HepG2 (cell line): ENCODE measurements around the gene CRISPLD2. TPM values are rescaled to one million over a fixed set of nuclear protein-coding genes. Genes with fewer than 3 reads are reported as not detected.

Experiments used
- ATAC-seq: fragments of 200-7000 bp; cut with Tn5 transposase; 3 replicates; pipeline ENCODE4 v1.9.1; 2020; ENCODE audit warnings: mild to moderate bottlenecking, moderate library complexity
- BruUV-seq: library from RNA; stranded (reverse); fragments of 400-500 nt; replicated peaks from 2 replicates; lab custom pipeline; 2021; lab: Mats Ljungman, UMichigan
- CTCF ChIA-PET: fragments of 300-600 bp; formaldehyde crosslinking; extraction: SDS; loops from one replicate; lab custom pipeline; 2021; ENCODE audit warnings: low total read pairs, inconsistent platforms, low intra/inter-chr PET ratio; lab: Yijun Ruan, JAX
- POLR2A ChIA-PET: fragments of 350-600 bp; sonication (Branson Sonifier 250); formaldehyde crosslinking; loops from one replicate; lab custom pipeline; 2020; ENCODE audit warnings: antibody characterized with exemption, inconsistent platforms; lab: Yijun Ruan, JAX
- DNase-seq: peaks from one replicate; pipeline ENCODE4 v3.0.0-alpha.2; 2015; ENCODE audit warnings: low spot score
- FAIRE-seq: peaks from 3 replicates; lab custom pipeline; 2011; peaks lifted over from hg19 to GRCh38; lab: Jason Lieb, UNC
- H2AFZ ChIP-seq: one replicate; pipeline ENCODE4 v1.6.1; 2011; ENCODE audit warnings: low read length, inconsistent platforms
- H3K27ac ChIP-seq: fragments of 300-600 bp; 3 replicates; pipeline ENCODE4 v1.8.0; 2011; ENCODE audit warnings: mixed run types, mild to moderate bottlenecking, mixed read lengths, low read length, inconsistent platforms; ENCODE audit not compliant: insufficient read depth; ENCODE audit errors: extremely low read length
- H3K27me3 ChIP-seq, 2 experiments: fragments of 200-600 bp in 1 of 2; 2 replicates in 1 of 2; 3 replicates in 1 of 2; pipeline versions ENCODE4 v1.6.0 to v1.8.0; 2011; ENCODE audit warnings: low read length in 2 of 2, mild to moderate bottlenecking in 2 of 2, moderate library complexity in 2 of 2, inconsistent platforms in 1 of 2; ENCODE audit not compliant: insufficient read depth in 2 of 2, control insufficient read depth in 1 of 2
- H3K36me3 ChIP-seq, 2 experiments: fragments of 200-600 bp in 1 of 2; replicated peaks in 1 of 2; 2 replicates in 1 of 2; 3 replicates in 1 of 2; pipeline versions ENCODE4 v1.5.1 to v1.8.0; 2011; ENCODE audit warnings: low read length in 2 of 2, inconsistent platforms in 1 of 2; ENCODE audit not compliant: insufficient read depth in 2 of 2, control insufficient read depth in 1 of 2
- H3K4me1 ChIP-seq: 2 replicates; pipeline ENCODE4 v1.5.1; 2012; ENCODE audit warnings: low read length, inconsistent platforms; ENCODE audit not compliant: insufficient read depth
- H3K4me2 ChIP-seq: 2 replicates; pipeline ENCODE4 v1.6.0; 2011; ENCODE audit warnings: low read depth, low read length, inconsistent platforms
- H3K4me3 ChIP-seq, 3 experiments: fragments of 200-600 bp in 1 of 3; sonication (generic), shearing (Covaris generic) in 1 of 3; replicated peaks in 1 of 3; 2 replicates each; pipeline ENCODE4 v1.5.1; 2011 to 2016; ENCODE audit warnings: low read length in 3 of 3, inconsistent platforms in 2 of 3, low read depth in 2 of 3, mild to moderate bottlenecking in 2 of 3, control low read depth in 1 of 3, mixed read lengths in 1 of 3; ENCODE audit not compliant: insufficient read depth in 1 of 3
- H3K79me2 ChIP-seq: one replicate; pipeline ENCODE4 v1.6.1; 2011; ENCODE audit warnings: low read length, inconsistent platforms; ENCODE audit not compliant: insufficient read depth
- H3K9ac ChIP-seq: 2 replicates; pipeline ENCODE4 v1.6.0; 2011; ENCODE audit warnings: mild to moderate bottlenecking, low read depth, low read length, inconsistent platforms; ENCODE audit not compliant: insufficient read depth
- H3K9me3 ChIP-seq: 2 replicates; pipeline ENCODE4 v1.5.1; 2012; ENCODE audit warnings: mild to moderate bottlenecking, low read length
- H4K20me1 ChIP-seq: 2 replicates; pipeline ENCODE4 v1.6.0; 2011; ENCODE audit warnings: inconsistent platforms, mild to moderate bottlenecking, low read length, moderate library complexity; ENCODE audit not compliant: insufficient read depth
- CSRNP1 ChIP-seq: sonication (generic); formaldehyde crosslinking; IDR thresholded peaks from 2 replicates; pipeline ENCODE4 v1.8.1; 2023; ENCODE audit warnings: mild to moderate bottlenecking, missing genetic modification reagents
- GTF2F1 ChIP-seq: fragments of 150-350 bp; IDR thresholded peaks from 2 replicates; pipeline ENCODE4 v1.6.1; 2014; ENCODE audit warnings: low read length
- LCORL ChIP-seq, 2 experiments: fragments of 450-650 bp in 1 of 2; sonication (generic) in 1 of 2; formaldehyde crosslinking in 1 of 2; IDR thresholded peaks; 2 replicates each; pipeline versions ENCODE4 v1.5.0 to v1.6.1; 2017 to 2020; ENCODE audit warnings: antibody characterized with exemption in 1 of 2, missing genetic modification reagents in 1 of 2
- RBAK ChIP-seq: sonication (generic); formaldehyde crosslinking; IDR thresholded peaks from 2 replicates; pipeline ENCODE4 v1.5.1; 2020; ENCODE audit warnings: mild to moderate bottlenecking, missing genetic modification reagents
- SP2 ChIP-seq: sonication (generic); formaldehyde crosslinking; IDR thresholded peaks from 2 replicates; pipeline ENCODE4 v1.5.1; 2020; ENCODE audit warnings: mild to moderate bottlenecking, missing genetic modification reagents
- SRF ChIP-seq: IDR thresholded peaks from 2 replicates; pipeline ENCODE4 v1.6.1; 2011; ENCODE audit warnings: mild to moderate bottlenecking, low read depth, low read length, moderate library complexity
- SRSF1 ChIP-seq: fragments of 200-400 bp; formaldehyde crosslinking; optimal IDR thresholded peaks from 2 replicates; pipeline ENCODE3; 2017; ENCODE audit warnings: mild to moderate bottlenecking, low read depth, low read length, moderate library complexity
- XRCC5 ChIP-seq: fragments of 200-400 bp; formaldehyde crosslinking; optimal IDR thresholded peaks from 2 replicates; pipeline ENCODE3; 2017; ENCODE audit warnings: mild to moderate bottlenecking, low read length
- ZNF563 ChIP-seq: sonication (generic); formaldehyde crosslinking; IDR thresholded peaks from 2 replicates; pipeline ENCODE4 v1.8.0; 2022; ENCODE audit warnings: mild to moderate bottlenecking, moderate library complexity, missing genetic modification reagents
- ZNF878 ChIP-seq: sonication (generic); formaldehyde crosslinking; IDR thresholded peaks from 2 replicates; pipeline ENCODE4 v1.8.1; 2023; ENCODE audit warnings: mild to moderate bottlenecking, missing genetic modification reagents, moderate library complexity
- ZNF891 ChIP-seq: sonication (generic); formaldehyde crosslinking; IDR thresholded peaks from 2 replicates; pipeline ENCODE4 v1.5.0; 2020; ENCODE audit warnings: mild to moderate bottlenecking, missing genetic modification reagents
- WGBS: methylation state at CpG from one replicate; pipeline ENCODE4 v1.1.6; 2017; ENCODE audit warnings: low lambda C conversion rate; 5-methylcytosine and 5-hydroxymethylcytosine counted together
- in situ Hi-C: cut with HindIII; loops from 2 replicates; pipeline ENCODE4 v1.10.0; 2017; ENCODE audit warnings: low pct_unique_long_range_greater_than_20kb; ENCODE audit not compliant: extremely low pct_ligation_motif_present
- intact Hi-C: fragments of 100-400 bp; cut with micrococcal nuclease; formaldehyde crosslinking; loops from one replicate; pipeline ENCODE4 v1.10.0; 2022; ENCODE audit not compliant: unreplicated experiment
- polyA plus RNA-seq, 8 experiments: library from polyadenylated mRNA; depleted of rRNA in 3 of 8; stranded (reverse) in 7 of 8; unstranded in 1 of 8; fragments of >200 nt; fragmentation: Illumina TruSeq in 4 of 8; extraction: Trizol in 4 of 8; gene quantifications; 2 replicates each; pipeline versions ENCODE4 v1.2.1 to v1.2.3, GENCODE V29; 2011 to 2016; ENCODE audit warnings: low read depth in 4 of 8, missing spikeins in 1 of 8, mixed read lengths in 1 of 8; ENCODE audit not compliant: insufficient read depth in 1 of 8
- total RNA-seq, 5 experiments: library from RNA; depleted of rRNA; stranded (reverse); fragments of >200 nt; fragmentation: Illumina TruSeq; extraction: Trizol; gene quantifications; 2 replicates each; pipeline ENCODE4 v1.2.3, GENCODE V29; 2016; ENCODE audit warnings: low read depth in 1 of 5

Gene CRISPLD2
- total and polyA plus RNA-seq, 2 of the 13 experiments (the other 11 are each of a cell fraction or from before 2014, with no cell fraction given) = 0.04 to 0.31 TPM

- no peak for ATAC-seq
- ChIA-PET CTCF (no interaction called here), POLR2A (no interaction called here)
- H4K20me1 ChIP-seq = no peaks in the 10 kb centered on the region
- H3K9me3 ChIP-seq = no peaks in the 10 kb centered on the region
- H3K9ac ChIP-seq = no peak overlapping the region
- in situ Hi-C loops (no loop called here), intact Hi-C loops (no loop called here)
- no peaks in the 10 kb centered on the region for H3K79me2 ChIP-seq
- 46% methylated on average over 8 of the region's 8 CpGs for WGBS
- peak; percentile 97 for TF ChIP-seq LCORL (IDR thresholded peaks at IDR 0.05)
- TF ChIP-seq LCORL (CRISPR knock-in tag; IDR thresholded peaks at IDR 0.05) = no peak
- no peak for TF ChIP-seq SRSF1
- 0 out of 2 replicates have a peak, but pooled peaks have one; percentile 24 for TF ChIP-seq GTF2F1
- TF ChIP-seq ZNF878 (CRISPR knock-in tag) = no peak
- TF ChIP-seq SRF = no peak
- TF ChIP-seq ZNF891 (CRISPR knock-in tag) = no peak
- TF ChIP-seq RBAK = peak; percentile 82; the same call in 1 of the 2 replicates
- no peak for TF ChIP-seq ZNF563 (CRISPR knock-in tag)
- H2AFZ ChIP-seq = no peak overlapping the region
- peaks cover 0 to 10% of the 10 kb centered on the region in 2 experiments; a peak in 1 of 5 replicates for H3K27me3 ChIP-seq
- no peak overlapping the region for H3K4me2 ChIP-seq
- BruUV-seq = no TSS peak
- FAIRE-seq = no peak
- H3K4me1 ChIP-seq = no peaks in the 10 kb centered on the region
- no peaks in the 10 kb centered on the region for H3K36me3 ChIP-seq
- no peak overlapping the region for H3K27ac ChIP-seq
- H3K4me3 ChIP-seq = no peak overlapping the region
- no peak for DNase-seq
Observed at GRCh38 chr16:84800158-84800978, 19.4 kb upstream of the CRISPLD2 start.

GRCh38 chr16:84803146-84803545, 16.6 kb upstream of the CRISPLD2 start:
- intact Hi-C loops (no loop called here), in situ Hi-C loops (no loop called here)
- H3K27ac ChIP-seq = no peak overlapping the region
- no TSS peak for BruUV-seq
- TF ChIP-seq SP2 (no peak), CSRNP1 (CRISPR knock-in tag) (no peak), XRCC5 (no peak)
- H3K36me3 ChIP-seq = no peaks in the 10 kb centered on the region
- no peak for ATAC-seq
- H3K4me3 ChIP-seq = no peak overlapping the region
- DNase-seq = no peak
- no peak overlapping the region for H2AFZ ChIP-seq
- no peaks in the 10 kb centered on the region for H4K20me1 ChIP-seq
- H3K4me2 ChIP-seq = no peak overlapping the region
- H3K79me2 ChIP-seq = no peaks in the 10 kb centered on the region
- 56% methylated on average over 9 of the region's 9 CpGs for WGBS
- FAIRE-seq = no peak
- H3K9me3 ChIP-seq = no peaks in the 10 kb centered on the region
- H3K27me3 ChIP-seq = peaks cover 0 to 35% of the 10 kb centered on the region in 2 experiments; a peak in 4 of 5 replicates
- peaks cover 7% of the 10 kb centered on the region; the same call in 1 of the 2 replicates for H3K4me1 ChIP-seq
- H3K9ac ChIP-seq = no peak overlapping the region
- ChIA-PET POLR2A (no interaction called here), CTCF (no interaction called here)
